ENCODE data around the gene ZCWPW2.

GRCh38 chr3:28349469-28350000 is 1.0 kb downstream of the ZCWPW2 start:
- TF ChIP-seq CTCF (IDR thresholded peaks at IDR 0.05): no peak
- no peak for TF ChIP-seq POLR2A (IDR thresholded peaks at IDR 0.05)
- no peak for TF ChIP-seq POLR2AphosphoS5 (IDR thresholded peaks at IDR 0.05)
